HepG2 (cell line): ENCODE results near the gene CDKN1C. TPM values are rescaled to one million over a fixed set of nuclear protein-coding genes. Genes with fewer than 3 reads are reported as not detected.

ENCODE experiments used
- FOSL2 ChIP-seq: sonication (generic); formaldehyde crosslinking; IDR thresholded peaks from 2 replicates; pipeline ENCODE4 v1.4.0; 2020; ENCODE audit warnings: missing genetic modification reagents
- HIC2 ChIP-seq: sonication (generic); formaldehyde crosslinking; IDR thresholded peaks from 2 replicates; pipeline ENCODE4 v1.9.0; 2022; ENCODE audit warnings: low read depth, missing genetic modification reagents
- HNRNPH1 ChIP-seq: fragments of 200-400 bp; formaldehyde crosslinking; optimal IDR thresholded peaks from 2 replicates; pipeline ENCODE3; 2017; ENCODE audit warnings: mild to moderate bottlenecking, low read depth, low read length
- HOXA3 ChIP-seq: sonication (generic); formaldehyde crosslinking; IDR thresholded peaks from 2 replicates; pipeline ENCODE4 v1.5.0; 2020; ENCODE audit warnings: missing genetic modification reagents
- PRDM10 ChIP-seq: sonication (generic); formaldehyde crosslinking; IDR thresholded peaks from 2 replicates; pipeline ENCODE4 v1.4.0; 2020; ENCODE audit warnings: low read depth, missing genetic modification reagents
- SKIL ChIP-seq: sonication (generic); formaldehyde crosslinking; IDR thresholded peaks from 2 replicates; pipeline ENCODE4 v1.8.0; 2022; ENCODE audit warnings: missing genetic modification reagents, mild to moderate bottlenecking, moderate library complexity, borderline replicate concordance
- SP2 ChIP-seq: sonication (generic); formaldehyde crosslinking; IDR thresholded peaks from 2 replicates; pipeline ENCODE4 v1.5.1; 2020; ENCODE audit warnings: mild to moderate bottlenecking, missing genetic modification reagents
- STAT5B ChIP-seq: sonication (generic); formaldehyde crosslinking; IDR thresholded peaks from 2 replicates; pipeline ENCODE4 v1.4.0; 2020; ENCODE audit warnings: missing genetic modification reagents
- TRAFD1 ChIP-seq: sonication (generic); formaldehyde crosslinking; IDR thresholded peaks from 2 replicates; pipeline ENCODE4 v1.5.1; 2020; ENCODE audit warnings: missing genetic modification reagents, mild to moderate bottlenecking, borderline replicate concordance
- XRCC5 ChIP-seq: fragments of 200-400 bp; formaldehyde crosslinking; optimal IDR thresholded peaks from 2 replicates; pipeline ENCODE3; 2017; ENCODE audit warnings: mild to moderate bottlenecking, low read length
- ZNF280D ChIP-seq: sonication (generic); formaldehyde crosslinking; IDR thresholded peaks from 2 replicates; pipeline ENCODE4 v1.5.1; 2020; ENCODE audit warnings: mild to moderate bottlenecking, missing genetic modification reagents
- ZNF329 ChIP-seq: sonication (generic); formaldehyde crosslinking; IDR thresholded peaks from 2 replicates; pipeline ENCODE4 v1.9.0; 2021; ENCODE audit warnings: low read depth, mild to moderate bottlenecking, missing genetic modification reagents
- ZNF614 ChIP-seq: IDR thresholded peaks from 2 replicates; pipeline ENCODE4 v1.6.1; 2018; ENCODE audit warnings: missing biosample characterization, missing genetic modification reagents, inconsistent platforms, borderline replicate concordance
- ZNF761 ChIP-seq: sonication (generic); formaldehyde crosslinking; conservative IDR thresholded peaks from 2 replicates; pipeline ENCODE4 v1.4.0; 2020; ENCODE audit warnings: mild to moderate bottlenecking, missing genetic modification reagents
- ZNF782 ChIP-seq: sonication (generic); formaldehyde crosslinking; IDR thresholded peaks from 2 replicates; pipeline ENCODE4 v1.4.0; 2020; ENCODE audit warnings: missing genetic modification reagents, mild to moderate bottlenecking, borderline replicate concordance
- polyA plus RNA-seq, 8 experiments: library from polyadenylated mRNA; depleted of rRNA in 3 of 8; stranded (reverse) in 7 of 8; unstranded in 1 of 8; fragments of >200 nt; fragmentation: Illumina TruSeq in 4 of 8; extraction: Trizol in 4 of 8; gene quantifications; 2 replicates each; pipeline versions ENCODE4 v1.2.1 to v1.2.3, GENCODE V29; 2011 to 2016; ENCODE audit warnings: low read depth in 4 of 8, missing spikeins in 1 of 8, mixed read lengths in 1 of 8; ENCODE audit not compliant: insufficient read depth in 1 of 8
- total RNA-seq, 5 experiments: library from RNA; depleted of rRNA; stranded (reverse); fragments of >200 nt; fragmentation: Illumina TruSeq; extraction: Trizol; gene quantifications; 2 replicates each; pipeline ENCODE4 v1.2.3, GENCODE V29; 2016; ENCODE audit warnings: low read depth in 1 of 5

Gene CDKN1C
- total and polyA plus RNA-seq, 2 of the 13 experiments (the other 11 are each of a cell fraction or from before 2014, with no cell fraction given) = not detected

GRCh38 chr11:2888266-2888968 lies 2.8 kb upstream of the CDKN1C start (continued):
- TF ChIP-seq PRDM10 (CRISPR knock-in tag) = no peak
- TF ChIP-seq FOSL2 (CRISPR knock-in tag) = peak; percentile 34; the same call in 1 of the 2 replicates
- no peak for TF ChIP-seq STAT5B (CRISPR knock-in tag)
- peak; percentile 71; the same call in 1 of the 2 replicates for TF ChIP-seq ZNF782 (CRISPR knock-in tag)
- no peak for TF ChIP-seq HIC2 (CRISPR knock-in tag)
- TF ChIP-seq ZNF329 = no peak
- TF ChIP-seq ZNF761 (CRISPR knock-in tag) = no peak
- TF ChIP-seq XRCC5 = peak; percentile 70
- TF ChIP-seq ZNF280D (CRISPR knock-in tag) = no peak
- no peak for TF ChIP-seq SP2 (CRISPR knock-in tag)
- TF ChIP-seq ZNF614 (CRISPR knock-in tag) = peak; percentile 94; the same call in 1 of the 2 replicates
- no peak for TF ChIP-seq HOXA3 (CRISPR knock-in tag)
- TF ChIP-seq SKIL (CRISPR knock-in tag) = no peak
- TF ChIP-seq TRAFD1 (CRISPR knock-in tag) = no peak
- no peak for TF ChIP-seq HNRNPH1
